ENCODE results near the gene GMCL1.
"Not testable (repeated sequence)": the region's sequence is repeated elsewhere in the genome, so short reads cannot be mapped to it uniquely, and the experiment has no call there.

Gene GMCL1

DNA sequence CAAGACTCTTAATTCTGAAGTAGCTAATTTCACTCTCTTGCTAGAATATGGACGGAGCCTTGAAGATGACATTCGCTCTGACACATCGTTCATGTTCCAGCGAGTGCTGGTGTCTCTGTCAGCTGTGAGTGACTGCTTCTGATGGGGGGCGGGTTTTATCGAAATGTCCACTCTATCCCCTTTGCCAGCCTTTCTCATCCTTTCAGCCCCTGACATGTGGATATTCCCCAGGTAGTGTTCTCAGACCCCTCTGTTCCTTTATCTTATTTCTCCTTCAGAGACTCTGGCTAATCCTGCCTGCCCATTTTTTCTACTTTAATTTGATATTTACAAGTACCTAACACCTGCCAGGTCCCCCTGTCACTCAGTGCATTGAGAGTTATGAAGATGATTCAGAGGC, 18.9 kb upstream of the GMCL1 start:
- no peak for DNase-seq

DNA sequence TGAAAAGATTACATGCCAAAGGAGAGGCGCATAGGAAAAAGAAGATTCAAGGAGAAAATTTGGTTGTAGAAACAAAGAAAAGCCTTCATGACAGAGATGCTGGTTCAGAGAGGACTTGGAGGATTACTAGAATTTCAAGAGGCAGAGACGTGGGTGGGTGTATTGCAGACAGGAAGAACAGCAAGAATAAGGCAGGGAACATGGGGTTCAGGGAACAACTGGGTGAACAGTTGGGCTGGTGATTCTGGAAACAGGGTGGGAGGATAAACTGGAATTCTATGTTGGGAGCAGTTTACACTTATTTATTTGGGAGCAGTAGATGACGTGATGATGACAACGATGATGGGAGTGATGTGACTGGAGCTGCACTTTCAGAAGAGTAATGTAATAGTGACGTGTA, 18.4 kb upstream of the GMCL1 start:
- DNase-seq, result no peak

DNA sequence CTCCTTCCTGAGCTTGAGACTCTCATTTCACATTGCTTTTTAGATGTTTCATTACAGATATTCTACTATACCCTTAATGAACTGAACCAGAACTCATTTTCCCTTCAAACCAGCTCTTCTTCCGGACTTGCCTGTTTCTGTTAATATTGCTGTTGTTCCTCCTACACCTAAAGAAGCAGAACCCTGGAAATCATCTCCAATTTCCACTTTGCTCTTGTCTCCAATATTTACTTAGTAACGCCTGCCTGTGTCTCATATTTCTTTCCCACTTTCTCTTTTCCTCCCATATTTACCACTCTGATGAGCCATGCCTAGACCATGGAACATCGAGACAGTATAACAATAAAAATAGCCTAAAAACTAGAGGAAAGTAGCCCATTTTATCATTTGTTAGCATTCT, 17.9 kb upstream of the GMCL1 start:
- no peak for DNase-seq

DNA sequence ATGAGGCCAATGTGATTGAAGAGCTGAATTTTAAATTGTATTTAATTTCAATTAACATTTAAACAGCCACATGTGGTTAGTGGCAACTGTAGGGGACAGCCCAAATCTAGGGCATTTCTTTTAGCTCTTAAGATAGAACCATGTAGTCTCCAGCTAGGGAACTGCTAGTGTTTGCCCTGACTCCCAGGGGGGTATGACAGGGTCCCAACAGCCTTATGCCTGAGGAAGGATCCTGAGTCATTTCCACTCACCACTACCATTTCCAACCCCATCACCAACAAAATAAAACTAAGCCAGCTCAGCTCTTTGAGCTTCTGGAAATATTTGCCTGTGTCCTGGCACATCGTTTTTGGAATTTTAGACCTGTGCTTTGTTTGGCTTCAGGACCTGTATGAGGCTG, 13.7 kb upstream of the GMCL1 start:
- DNase-seq, result no peak

DNA sequence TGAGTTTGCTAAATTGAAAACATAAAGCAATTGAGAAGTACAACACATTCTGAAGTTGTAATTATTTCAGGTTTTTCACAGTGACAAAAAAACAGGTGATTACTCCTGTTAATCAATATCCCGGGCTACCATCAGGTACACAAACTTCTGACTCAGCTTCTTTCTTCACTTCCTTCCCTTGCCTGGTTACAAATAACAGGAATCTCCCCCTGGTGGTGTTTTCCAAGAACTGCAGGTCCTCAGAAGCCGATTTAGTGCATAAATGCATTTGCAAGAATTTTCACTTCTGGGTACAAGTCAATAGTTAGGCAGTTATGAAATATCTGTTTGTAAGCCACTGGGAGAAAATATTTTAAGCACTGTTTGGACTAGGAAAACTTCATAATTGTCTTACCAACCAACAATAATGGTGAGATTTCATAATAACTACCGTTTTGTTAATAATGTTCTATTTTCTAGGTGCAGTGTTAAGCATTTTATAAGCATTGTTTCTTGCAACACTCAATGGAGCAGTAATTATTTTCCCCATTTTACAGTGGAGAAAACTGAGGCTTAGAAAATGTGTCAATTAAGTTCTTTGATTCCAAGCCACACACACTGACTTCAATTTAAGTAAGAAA, 12.4 kb upstream of the GMCL1 start:
- peak; percentile 61 for DNase-seq

DNA sequence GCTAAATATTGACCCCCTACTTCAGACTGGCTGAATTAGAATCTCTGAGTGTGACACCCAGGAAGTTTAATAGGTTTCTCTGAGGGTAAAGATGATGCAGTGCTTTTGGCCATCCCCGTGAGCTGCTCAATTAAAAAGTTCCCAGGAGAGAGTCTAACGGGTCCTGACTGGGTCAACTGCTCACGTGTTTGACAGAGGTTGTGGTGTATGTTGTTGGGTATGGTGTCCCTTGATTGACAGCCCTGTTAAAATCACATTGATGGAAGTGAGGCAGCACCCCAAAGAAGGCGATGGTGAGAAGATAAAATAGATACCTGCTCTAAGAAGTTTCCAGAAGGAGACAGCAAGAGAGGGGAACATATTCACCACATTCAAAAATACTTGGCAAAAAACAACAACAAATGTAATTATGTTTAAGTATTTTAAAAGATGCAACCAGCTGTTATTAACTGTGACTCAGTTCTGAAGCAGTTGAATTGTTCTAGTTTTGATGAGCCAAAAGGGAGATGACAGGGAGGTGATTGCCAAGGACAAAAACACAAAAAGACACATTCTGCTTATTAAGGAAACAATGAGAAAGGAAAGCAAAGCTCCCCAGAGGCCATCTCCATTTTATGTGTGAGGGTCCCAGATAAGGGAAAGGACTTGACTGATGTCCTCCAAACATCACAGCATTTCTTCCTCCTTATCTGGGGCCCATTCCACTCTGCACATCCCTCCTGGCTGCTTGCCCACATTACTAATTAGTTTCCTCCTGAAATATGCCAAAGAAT, 11.5 kb upstream of the GMCL1 start:
- no peak for DNase-seq

DNA sequence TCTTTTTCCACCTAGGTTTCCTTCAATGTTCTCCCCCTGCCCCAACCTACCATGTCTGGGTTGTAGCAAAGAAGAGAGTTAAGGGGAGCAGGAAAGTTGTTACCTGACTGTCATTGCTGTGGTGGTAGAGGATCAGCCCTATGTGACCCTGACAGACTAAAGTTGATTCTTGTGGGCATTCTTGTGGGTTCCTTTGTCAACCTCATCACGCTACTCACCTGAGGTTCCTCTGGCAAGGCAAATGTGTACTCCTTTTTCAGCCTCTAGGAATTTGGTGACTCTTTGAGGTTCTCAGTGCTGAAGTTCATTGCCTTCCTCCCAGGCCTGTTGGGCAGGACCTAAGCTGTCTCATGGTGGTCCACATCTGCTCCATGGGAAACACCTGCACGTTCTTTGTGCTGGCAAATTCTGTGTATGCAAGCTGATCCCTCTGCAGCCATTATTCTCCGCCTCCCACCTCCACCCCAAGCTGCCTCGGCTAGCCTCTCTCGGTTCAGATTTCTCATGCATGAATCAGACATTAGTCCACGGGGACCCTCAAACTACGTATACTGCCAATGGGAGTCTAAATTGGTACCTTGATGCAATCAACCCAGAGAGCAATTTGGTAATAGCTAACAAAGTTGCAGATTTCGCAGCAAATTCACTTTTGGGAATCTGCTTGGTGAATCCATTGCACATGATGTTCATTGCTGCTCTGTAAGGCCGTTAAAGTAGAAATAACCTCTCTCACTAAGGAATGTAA, 1.5 kb upstream of the GMCL1 start:
- no peak for DNase-seq

DNA sequence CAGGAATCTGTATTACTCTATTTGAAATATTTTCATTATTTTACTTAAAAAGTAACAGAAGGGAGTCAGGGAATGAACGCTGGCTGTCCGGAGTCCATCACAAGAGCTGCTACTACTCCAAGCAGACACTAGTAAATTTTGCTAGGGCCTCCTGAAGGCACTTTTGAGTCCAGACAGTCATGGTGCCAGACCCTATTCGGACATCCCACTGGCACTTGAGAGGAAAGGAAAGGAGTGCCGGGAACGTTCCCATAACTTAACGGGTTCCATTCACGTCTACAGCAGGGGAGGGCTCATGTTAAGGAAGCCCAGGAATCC, 563 bp upstream of the GMCL1 start:
- no peak for DNase-seq

DNA sequence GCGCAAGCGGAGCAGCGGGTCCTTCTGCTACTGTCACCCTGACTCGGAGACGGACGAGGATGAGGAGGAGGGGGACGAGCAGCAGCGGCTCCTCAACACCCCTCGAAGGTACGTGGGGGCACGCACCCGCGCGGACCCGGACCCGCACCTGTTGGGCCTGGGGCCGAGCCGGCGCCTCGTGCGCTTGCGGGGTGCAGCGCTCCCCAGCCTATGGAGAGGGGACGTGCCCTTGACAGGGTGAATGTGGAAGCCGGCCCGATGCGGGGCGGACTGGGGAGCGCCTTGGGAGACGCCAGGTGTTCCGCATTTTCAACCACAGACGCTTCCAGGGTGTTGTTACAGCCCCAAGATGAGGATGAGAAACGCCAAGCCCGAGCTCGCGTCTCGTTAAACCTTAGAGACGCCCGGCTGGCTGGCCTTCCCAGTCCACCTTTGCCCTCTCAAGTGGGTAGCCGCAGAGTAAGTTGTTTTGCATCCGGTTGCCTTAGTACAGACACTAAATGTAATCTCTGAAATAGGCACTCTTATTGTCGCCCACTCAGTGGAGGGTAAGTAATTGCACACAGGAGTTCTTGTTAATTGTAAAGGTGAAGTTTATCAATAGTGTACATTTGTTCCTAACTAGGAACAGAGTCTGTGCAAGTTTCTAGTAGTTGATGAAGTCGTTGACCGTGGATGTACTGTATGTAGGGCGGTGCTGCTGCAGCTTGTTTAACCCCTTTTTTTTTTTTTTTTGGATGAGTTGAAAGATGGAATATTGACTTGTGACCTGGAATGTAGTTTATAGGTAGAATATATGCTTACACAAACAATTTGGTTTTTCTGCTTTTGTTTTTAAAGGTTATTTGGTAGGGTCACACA, 815 bp downstream of the GMCL1 start:
- peak; percentile 28 for DNase-seq

DNA sequence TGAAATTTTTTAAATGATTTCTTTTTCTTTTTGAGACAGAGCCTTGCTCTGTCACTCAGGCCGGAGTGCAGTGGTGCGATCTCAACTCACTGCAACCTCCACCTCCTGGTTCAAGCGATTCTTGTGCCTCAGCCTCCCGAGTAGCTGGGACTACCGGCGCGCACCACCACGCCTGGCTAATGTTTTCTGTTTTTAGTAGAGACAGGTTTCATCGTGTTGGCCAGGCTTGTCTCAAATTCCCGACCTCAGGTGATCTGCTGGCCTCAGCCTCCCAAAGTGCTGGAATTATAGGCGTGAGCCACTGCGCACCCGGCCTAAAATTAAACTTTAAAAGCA, 1.4 kb downstream of the GMCL1 start:
- DNase-seq, result not testable (repeated sequence)

DNA sequence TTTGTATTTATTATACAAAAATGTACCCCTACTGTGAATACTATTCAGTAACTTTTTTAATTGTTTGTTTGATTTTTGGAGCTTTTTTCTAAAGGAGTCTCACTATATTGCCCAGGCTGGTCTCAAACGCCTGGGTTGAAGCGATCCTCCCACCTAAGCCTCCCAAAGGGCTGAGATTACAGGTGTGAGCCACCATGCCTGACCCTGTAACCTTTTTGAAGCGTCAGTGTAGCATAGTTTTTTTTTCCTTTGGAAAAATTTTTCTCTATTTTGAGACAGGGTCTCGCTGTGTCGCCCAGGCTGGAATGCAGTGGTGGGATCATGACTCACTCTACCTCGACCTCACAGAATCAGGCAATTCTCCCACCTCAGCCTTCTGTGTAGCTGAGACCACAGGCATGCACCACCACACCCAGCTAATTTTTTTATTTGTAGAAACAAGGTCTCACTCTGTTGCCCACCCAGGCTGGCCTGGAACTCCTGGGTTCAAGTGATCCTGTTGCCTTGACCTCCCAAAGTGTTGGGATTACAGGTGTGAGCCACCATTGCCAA, 2.0 kb downstream of the GMCL1 start:
- DNase-seq, result no peak

DNA sequence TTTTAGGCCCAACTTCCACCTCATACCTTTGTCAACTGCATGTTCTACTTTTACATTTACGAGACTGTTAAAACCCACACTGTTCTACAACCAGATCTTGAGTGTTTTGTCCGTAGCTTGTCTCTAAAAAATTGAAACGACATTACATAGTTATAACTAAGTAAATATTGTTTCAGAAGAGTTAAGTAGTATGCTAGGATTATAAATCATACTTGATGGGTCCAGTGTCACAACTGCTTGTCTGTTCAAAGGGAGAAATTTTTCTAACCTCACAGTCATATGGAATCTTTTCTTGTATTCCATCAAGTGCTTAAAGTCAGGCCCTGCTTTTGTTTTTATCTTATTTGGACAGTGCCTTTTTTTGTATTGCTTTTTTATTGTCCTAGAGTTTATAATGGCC, 4.3 kb downstream of the GMCL1 start:
- no peak for DNase-seq

DNA sequence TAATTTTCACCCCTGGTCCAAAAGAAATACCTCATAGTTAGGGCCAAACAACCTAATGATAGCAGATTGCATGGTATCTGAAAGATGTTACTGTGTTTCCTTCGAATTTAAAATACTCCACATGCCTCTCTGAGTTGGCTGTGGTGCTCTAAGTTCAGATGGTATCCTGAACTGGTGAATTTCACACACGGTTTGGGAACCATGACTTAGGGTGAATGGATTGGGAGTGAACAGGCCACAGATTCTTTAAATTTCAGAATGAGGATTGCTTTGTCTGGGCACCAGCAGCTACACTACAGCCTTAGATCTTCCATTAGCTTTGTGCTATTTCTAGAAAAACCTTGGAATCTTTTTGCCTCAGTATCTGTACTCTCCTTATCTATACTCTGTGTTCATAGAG, 6.2 kb downstream of the GMCL1 start:
- no peak for DNase-seq

DNA sequence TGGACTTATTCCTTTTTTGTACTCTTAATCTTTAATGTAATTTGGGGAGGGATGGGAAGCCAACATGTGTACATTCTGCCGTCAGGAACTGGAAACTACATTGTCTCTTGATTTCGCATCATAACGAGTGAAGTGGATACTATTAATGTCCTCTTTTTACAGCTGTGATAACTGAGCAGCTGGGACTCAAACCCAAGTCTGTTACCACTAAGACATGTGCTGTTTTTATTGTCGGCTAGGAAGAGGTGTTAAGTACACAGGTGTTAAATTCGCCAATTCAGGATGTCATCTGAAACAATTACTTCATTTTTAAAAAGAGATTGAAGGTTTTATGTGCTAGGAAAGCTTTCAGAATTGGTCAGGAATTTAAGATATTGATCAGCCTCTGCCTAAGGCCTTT, 6.9 kb downstream of the GMCL1 start:
- no peak for DNase-seq

DNA sequence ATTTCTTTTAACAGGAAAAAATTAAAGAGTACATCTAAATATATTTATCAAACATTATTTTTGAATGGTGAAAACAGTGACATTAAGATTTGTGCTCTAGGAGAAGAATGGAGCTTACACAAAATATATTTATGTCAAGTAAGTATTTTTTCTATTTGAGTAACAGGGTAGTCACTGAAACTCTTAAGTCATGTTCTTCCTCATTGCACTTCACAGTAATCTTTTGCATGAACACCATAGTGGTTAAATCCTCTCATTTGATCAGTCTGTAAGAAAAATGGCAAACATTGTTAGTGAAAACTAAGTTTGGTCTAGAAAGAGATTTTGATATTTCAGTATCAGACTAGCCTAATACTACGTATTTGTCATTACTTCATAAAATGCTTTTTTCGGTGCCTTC, 8.1 kb downstream of the GMCL1 start:
- no peak for DNase-seq

DNA sequence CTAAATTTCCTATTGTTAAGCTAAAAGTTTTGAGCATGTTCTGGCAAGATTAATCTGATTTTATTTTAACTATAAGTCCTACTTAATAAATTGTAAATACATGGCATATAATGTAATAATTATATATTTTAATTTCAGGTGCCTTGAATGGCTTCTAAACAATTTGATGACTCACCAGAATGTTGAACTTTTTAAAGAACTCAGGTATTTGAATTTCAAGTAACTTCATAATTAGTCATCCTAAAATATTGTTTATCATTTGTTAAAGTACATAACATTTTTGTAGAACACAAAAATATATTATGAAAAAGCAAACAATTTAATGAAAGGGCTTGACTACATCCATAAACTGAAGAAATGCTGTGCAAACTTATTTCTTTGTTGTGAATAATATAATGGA, 14.5 kb downstream of the GMCL1 start:
- no peak for DNase-seq

DNA sequence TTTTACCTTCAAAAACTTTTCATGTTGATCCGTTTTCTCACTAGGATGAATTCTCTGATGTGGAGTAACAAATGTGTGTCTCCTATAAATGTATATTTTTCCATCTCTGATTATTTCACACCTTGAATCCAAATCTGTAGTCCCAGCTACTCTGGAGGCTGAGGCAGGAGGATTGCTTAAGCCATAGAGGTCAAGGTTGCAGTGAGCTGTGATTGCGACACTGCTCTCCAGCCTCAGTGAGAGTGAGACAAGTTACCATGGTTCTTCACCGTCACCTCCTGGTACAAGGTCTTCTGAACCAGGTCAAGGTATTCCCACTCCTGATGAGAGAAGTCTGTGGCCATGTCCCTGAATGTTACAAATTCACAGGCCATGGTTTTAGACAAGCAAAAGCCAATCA, 15.1 kb downstream of the GMCL1 start:
- DNase-seq, result no peak

DNA sequence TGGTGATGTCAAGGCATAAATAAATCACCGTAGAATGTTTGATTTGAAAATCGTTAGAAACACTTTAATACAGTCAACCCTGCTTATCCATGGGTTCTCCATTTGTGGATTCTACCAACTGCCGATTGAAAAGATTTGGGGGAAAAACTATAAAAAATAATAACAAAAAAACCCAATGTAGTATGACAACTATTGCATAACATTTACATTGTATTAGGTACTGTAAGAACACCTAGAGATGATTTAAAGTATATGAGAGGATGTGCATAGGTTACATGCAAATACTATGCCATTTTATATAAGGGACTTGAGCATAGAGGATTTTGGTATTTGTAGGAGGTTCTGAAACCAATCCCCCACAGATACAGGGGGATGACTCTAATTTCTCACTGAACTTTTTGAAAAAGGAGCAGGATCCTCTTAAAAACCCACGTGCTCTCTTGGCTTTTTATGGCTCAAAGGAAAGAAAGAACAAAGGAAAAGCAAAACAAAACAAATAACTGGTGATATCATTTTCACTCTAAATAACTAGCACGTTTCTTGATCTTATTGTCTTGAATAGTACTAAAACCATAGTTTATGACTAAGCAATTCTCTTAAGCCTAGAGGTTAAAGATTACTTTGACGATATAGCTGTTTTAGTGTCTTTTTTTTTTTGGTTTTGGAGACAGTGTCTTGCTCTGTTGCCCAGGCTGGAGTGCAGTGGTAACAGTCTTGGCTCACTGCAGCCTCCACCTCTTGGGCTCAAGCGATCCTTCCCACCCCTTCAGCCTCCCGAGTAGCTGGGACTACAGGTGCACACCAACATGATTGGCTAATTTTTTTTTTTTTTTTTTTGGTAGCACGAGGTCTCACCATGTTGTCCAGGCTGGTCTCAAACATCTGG, 17.0 kb downstream of the GMCL1 start:
- no peak for DNase-seq

DNA sequence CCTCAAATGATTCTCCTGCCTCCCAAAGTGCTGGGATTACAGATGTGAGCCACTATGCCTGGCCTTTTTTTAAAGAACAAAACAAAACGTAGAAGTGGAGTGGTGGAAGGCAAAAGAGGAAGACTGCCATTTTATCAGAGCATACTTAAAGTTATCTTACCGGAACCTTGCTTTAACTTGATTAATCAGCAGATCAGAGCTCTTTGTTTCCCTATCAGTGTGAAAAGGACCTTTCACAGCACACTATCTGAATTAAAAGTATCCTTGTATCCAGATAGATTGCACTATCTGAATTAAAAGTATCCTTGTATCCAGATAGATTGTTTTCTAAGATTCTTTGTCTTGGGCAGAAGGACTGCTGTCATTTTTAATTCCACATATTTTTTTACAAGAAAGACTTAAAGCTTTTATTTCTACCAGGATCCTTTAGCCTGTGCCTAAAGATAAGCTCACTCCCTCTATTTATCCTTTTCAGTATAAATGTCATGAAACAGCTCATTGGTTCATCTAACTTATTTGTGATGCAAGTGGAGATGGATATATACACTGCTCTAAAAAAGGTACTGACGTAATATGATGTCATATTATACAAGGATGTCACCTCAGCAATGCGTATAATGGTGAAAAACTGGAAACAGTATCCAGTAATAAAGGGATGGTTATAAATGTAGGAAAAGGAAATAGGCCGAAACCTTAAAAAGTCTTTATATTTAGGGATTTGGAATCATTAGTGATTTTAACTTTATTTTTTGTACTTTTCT, 17.8 kb downstream of the GMCL1 start:
- no peak for DNase-seq

DNA sequence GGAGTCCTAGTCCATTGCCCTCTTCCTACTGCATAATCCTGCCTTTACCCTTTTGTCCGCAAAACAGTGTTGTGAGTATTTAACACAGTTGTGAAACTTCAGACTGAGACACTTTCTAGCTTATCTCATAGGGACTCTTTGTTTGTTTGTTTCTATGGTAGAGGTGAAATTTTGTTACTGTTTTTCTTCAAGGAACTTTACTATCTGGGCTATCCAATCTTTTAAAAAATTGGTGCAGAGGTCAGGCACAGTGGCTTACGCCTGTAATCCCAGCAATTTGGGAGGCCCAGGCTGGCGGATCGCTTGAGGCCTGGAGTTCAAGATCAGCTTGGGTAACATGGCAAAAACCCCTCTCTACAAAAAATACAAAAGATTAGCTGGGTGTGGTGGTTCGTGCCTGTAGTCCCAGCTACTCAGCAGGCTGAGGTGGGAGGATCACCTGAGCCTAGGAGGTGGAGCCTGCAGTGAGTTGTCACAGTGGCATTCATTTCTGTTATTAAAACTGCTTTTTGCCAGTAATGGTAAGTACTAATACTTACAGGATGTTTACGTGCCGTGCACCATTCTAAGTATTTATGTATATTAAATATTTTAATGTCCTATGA, 18.8 kb downstream of the GMCL1 start:
- DNase-seq, result no peak

DNA sequence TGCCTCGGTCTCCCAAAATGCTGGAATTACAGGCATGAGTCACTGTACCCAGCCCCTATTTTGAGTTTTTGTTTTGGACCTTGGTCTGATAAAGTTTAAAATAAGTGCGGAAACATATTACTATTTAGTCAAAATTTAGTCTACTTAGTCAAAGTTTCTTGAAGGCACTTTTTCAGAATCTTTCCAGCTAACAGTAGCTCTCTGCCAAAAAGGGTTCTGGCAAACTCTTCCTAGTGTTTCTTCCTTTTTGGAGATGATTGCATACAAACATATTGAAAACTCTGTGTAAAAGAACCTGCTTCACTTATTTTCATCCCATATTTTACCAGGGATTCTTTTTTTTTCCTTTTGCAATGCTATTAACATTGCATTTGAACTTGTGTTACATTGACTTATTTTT, 28.8 kb downstream of the GMCL1 start:
- no peak for DNase-seq
